ENCODE data around the gene MAP1LC3A. TPM values are rescaled to one million over a fixed set of nuclear protein-coding genes. Genes with fewer than 3 reads are reported as not detected.

Gene MAP1LC3A
- total and polyA plus RNA-seq, 2 donors (not counting 3 experiments of a cell fraction or from before 2014, with no cell fraction given): 32.1 to 39.8 TPM

- DNase-seq (ENCODE audit: low read depth, low spot score): no peak
- POLR2A ChIA-PET: no interaction called here
Measured at GRCh38 chr20:34585019-34585418, 26.5 kb downstream of the MAP1LC3A start.

More at GRCh38 chr20:34585019-34585418, 26.5 kb downstream of the MAP1LC3A start:
- intact Hi-C loops (cut with micrococcal nuclease): no loop called here
- H3K4me1 ChIP-seq (ENCODE audit: control insufficient read depth, extremely low read depth, insufficient read depth, low read length): peaks cover 14% of the 10 kb centered on the region
- no peak overlapping the region for H3K4me2 ChIP-seq (ENCODE audit: insufficient read depth, low read length)
- TF ChIP-seq EZH2 (IDR thresholded peaks at IDR 0.05; ENCODE audit: borderline replicate concordance, low read depth, low read length, severe bottlenecking) (no peak), MYC (IDR thresholded peaks at IDR 0.05; ENCODE audit: low read depth, low read length) (no peak), JUN (IDR thresholded peaks at IDR 0.05; ENCODE audit: borderline replicate concordance, insufficient read depth, insufficient read length, low read depth) (no peak), GATA2 (IDR thresholded peaks at IDR 0.05; ENCODE audit: insufficient read depth, insufficient read length, low read depth, low read length) (no peak), POLR2AphosphoS5 (IDR thresholded peaks at IDR 0.05; ENCODE audit: insufficient read depth, low read depth, low read length) (no peak), FOS (IDR thresholded peaks at IDR 0.05; ENCODE audit: borderline replicate concordance, insufficient read depth, low read length) (no peak), POLR2A (IDR thresholded peaks at IDR 0.05; ENCODE audit: low read depth, low read length) (no peak)
- TF ChIP-seq, protein P1, sequence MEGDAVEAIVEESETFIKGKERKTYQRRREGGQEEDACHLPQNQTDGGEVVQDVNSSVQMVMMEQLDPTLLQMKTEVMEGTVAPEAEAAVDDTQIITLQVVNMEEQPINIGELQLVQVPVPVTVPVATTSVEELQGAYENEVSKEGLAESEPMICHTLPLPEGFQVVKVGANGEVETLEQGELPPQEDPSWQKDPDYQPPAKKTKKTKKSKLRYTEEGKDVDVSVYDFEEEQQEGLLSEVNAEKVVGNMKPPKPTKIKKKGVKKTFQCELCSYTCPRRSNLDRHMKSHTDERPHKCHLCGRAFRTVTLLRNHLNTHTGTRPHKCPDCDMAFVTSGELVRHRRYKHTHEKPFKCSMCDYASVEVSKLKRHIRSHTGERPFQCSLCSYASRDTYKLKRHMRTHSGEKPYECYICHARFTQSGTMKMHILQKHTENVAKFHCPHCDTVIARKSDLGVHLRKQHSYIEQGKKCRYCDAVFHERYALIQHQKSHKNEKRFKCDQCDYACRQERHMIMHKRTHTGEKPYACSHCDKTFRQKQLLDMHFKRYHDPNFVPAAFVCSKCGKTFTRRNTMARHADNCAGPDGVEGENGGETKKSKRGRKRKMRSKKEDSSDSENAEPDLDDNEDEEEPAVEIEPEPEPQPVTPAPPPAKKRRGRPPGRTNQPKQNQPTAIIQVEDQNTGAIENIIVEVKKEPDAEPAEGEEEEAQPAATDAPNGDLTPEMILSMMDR (IDR thresholded peaks at IDR 0.05; ENCODE audit: extremely low read depth in 1 of 2, insufficient read depth in 1 of 2, low read depth in 1 of 2, low read length in 2 of 2): no peak
- TF ChIP-seq, protein P2, sequence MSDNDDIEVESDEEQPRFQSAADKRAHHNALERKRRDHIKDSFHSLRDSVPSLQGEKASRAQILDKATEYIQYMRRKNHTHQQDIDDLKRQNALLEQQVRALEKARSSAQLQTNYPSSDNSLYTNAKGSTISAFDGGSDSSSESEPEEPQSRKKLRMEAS (IDR thresholded peaks at IDR 0.05; ENCODE audit: insufficient read depth, insufficient read length): no peak
- dilution Hi-C loops (cut with MboI; ENCODE audit: extremely low pct_ligation_motif_present, low sequenced_read_pairs): no loop called here
- H3K36me3 ChIP-seq (ENCODE audit: control insufficient read depth in 2 of 2, extremely low read depth in 1 of 2, insufficient read depth in 2 of 2, low read length in 2 of 2): peaks cover 0 to 5% of the 10 kb centered on the region in 2 experiments
- H3K27me3 ChIP-seq (ENCODE audit: control insufficient read depth in 2 of 2, insufficient read depth in 2 of 2, low read length in 2 of 2): no peaks in the 10 kb centered on the region
- no peak overlapping the region for H3K27ac ChIP-seq (ENCODE audit: insufficient read depth, low read depth, low read length)
- no peaks in the 10 kb centered on the region for H3K79me2 ChIP-seq (ENCODE audit: control insufficient read depth, insufficient read depth, low read length)
- FAIRE-seq: no peak
- H2AFZ ChIP-seq (ENCODE audit: low read depth, low read length): no peak overlapping the region
- no peak overlapping the region for H3K4me3 ChIP-seq (replicated peaks in 1 of 3; ENCODE audit: insufficient read depth in 1 of 3, low read depth in 1 of 3, low read length in 3 of 3)
- no peaks in the 10 kb centered on the region for H3K9me1 ChIP-seq (replicated peaks; ENCODE audit: control insufficient read depth, extremely low read depth, insufficient read depth, low read length)
- BruUV-seq (replicated peaks): no TSS peak
- CTCF ChIA-PET: no interaction called here
- H3K9me3 ChIP-seq (replicated peaks; ENCODE audit: control insufficient read depth, insufficient read depth, low read length): no peaks in the 10 kb centered on the region
- no peaks in the 10 kb centered on the region for H4K20me1 ChIP-seq (replicated peaks; ENCODE audit: control insufficient read depth, extremely low read depth, insufficient read depth, low read length)
- H3K9ac ChIP-seq (replicated peaks; ENCODE audit: extremely low read depth, insufficient read depth, low read length): no peak overlapping the region

All from endothelial cell of umbilical vein (primary cell).